Choroid plexus epithelial cell (primary cell): ENCODE data around the gene BRF1.
"Not testable (repeated sequence)": the region's sequence is repeated elsewhere in the genome, so short reads cannot be mapped to it uniquely, and the experiment has no call there.

Experiments
- DNase-seq: peaks from one replicate; pipeline ENCODE4 v3.0.0-alpha.2; 2010; ENCODE audit warnings: low read depth
- H3K4me3 ChIP-seq: 2 replicates; pipeline ENCODE4 v1.5.1; 2011; ENCODE audit warnings: low read depth, mild to moderate bottlenecking, control low read depth, low read length, moderate library complexity
- TF ChIP-seq, protein P1 (sequence below): conservative IDR thresholded peaks from 2 replicates; pipeline ENCODE4 v1.5.1; 2011; ENCODE audit warnings: low read depth, mild to moderate bottlenecking, control low read depth, inconsistent platforms, low read length, moderate library complexity

The BRF1 gene

DNA sequence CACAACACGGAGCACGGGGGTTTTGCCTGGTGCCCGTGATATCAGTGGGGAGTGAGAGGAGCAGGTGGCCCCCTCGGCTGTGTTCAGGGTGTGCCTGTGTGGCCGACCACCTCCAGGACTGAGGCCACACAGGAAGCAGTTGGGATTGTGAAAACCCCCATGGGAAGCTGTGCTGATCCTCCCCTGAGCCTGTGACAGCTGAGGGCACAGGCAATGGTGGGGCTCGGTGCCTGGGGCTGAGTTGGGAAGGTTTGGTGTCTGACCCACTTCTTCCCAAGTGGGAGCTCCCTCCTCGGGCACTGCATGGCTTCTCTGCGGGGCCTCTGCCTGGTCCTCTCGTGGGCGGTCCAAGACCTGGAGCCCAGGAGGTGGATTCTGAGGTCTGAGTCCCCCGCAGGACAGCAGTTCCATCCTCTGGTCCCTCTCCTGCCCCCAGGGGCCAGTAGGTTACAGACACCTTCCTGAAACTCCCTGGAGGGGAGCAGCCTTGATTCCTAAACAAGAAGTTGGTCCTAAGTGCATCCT is 31.6 kb upstream of the BRF1 start:
- DNase-seq, result no peak
- H3K4me3 ChIP-seq, result no peak overlapping the region
- TF ChIP-seq, protein P1, sequence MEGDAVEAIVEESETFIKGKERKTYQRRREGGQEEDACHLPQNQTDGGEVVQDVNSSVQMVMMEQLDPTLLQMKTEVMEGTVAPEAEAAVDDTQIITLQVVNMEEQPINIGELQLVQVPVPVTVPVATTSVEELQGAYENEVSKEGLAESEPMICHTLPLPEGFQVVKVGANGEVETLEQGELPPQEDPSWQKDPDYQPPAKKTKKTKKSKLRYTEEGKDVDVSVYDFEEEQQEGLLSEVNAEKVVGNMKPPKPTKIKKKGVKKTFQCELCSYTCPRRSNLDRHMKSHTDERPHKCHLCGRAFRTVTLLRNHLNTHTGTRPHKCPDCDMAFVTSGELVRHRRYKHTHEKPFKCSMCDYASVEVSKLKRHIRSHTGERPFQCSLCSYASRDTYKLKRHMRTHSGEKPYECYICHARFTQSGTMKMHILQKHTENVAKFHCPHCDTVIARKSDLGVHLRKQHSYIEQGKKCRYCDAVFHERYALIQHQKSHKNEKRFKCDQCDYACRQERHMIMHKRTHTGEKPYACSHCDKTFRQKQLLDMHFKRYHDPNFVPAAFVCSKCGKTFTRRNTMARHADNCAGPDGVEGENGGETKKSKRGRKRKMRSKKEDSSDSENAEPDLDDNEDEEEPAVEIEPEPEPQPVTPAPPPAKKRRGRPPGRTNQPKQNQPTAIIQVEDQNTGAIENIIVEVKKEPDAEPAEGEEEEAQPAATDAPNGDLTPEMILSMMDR, result no peak

DNA sequence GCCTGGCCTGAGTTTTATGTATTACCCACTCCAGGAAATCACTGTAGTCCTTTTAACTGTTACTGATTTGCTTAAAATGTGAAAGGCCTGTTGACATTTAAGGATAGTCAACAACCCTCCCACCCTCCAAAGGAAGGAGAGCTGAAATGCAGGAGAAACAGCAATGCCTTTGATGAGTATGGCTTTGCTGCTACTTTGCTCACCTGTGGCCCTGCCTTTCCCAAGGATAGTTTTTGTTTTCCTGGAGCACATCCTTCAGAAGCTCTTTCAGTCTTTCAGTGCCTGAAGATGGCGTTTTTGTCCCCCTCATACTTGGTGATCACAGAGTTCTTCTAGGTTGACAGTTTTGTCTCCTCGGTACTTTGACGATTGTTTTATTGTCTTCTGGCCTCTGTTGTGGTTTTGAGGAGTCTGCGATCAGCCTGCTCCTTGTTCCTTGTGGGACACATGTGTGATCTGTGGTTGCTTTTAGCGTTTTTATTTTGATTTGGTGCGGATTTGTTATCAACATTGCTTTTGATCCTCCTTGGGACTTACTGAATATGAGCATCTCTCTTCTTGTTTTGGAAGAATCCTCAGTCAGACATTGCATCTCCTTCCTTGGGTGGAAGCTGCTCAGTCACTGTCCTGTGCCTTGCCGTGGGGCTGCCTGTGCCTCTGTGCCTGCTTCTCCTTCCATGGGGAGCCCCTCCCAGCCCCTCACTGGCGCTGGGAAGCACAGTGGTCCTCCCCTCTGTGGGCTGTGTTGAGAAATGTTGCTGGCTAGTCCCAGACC is 31.0 kb upstream of the BRF1 start:
- TF ChIP-seq, protein P1, result no peak

DNA sequence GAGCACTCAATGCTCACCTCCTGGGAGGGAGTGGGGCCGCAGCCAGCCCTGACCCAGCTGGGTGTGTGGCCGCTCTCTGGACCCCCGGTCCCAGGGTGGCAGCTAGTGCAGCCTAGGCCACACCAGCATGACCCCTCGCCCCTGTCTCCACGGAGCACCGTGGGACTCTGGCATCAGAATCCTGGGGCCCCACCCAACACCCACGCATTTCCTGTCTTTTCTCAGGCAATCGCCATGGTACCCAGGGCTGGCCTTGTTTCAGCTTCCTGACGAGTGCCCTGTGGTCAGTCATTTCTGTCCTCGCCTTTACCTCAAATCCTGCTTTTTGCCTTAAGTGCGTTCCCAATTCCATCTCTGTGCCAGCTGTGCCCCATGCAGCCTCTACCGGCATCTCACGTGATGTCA is 29.7 kb upstream of the BRF1 start:
- peak; percentile 33 for DNase-seq
- H3K4me3 ChIP-seq, result no peak overlapping the region
- TF ChIP-seq, protein P1, result no peak

More for the DNA sequence above, 31.0 kb upstream of the BRF1 start:
- H3K4me3 ChIP-seq, result no peak overlapping the region
- no peak for DNase-seq

DNA sequence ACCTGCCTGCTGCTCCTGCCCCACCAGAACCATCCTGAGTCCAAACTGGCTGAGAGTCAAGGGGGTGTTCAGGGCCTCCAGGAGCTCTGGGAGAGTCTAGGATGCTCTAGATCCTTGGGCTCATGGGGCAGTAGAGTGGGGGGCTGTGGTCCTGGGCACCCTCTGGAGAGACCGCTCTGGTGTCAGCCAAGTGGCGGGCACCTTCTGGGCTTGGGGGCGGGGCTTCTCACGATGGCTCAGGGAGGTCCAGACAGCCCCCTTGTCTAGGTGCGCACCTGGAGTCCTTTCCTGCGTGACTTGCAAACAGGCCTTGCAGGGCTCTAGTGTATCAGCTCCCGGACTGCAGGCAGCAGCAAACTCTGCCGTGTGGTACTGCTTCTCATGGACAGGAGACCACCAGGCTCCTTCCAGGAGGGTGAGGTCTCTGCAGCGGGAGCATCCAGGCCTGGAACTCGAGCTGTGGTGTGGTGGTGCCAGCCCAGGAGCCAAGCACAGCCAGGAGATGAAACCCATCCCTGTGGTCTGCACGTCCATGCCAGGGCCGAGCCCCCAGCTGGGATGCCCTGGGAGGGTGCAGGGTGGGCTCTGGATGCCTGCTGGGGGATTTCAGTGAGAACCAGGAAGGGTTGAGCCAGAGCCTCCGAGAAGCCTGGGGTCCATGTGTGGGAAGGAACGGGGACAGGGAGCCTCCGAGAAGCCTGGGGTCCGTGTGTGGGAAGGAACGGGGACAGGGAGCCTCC is 28.8 kb upstream of the BRF1 start:
- TF ChIP-seq, protein P1, result no peak
- no peak for DNase-seq
- no peak overlapping the region for H3K4me3 ChIP-seq

DNA sequence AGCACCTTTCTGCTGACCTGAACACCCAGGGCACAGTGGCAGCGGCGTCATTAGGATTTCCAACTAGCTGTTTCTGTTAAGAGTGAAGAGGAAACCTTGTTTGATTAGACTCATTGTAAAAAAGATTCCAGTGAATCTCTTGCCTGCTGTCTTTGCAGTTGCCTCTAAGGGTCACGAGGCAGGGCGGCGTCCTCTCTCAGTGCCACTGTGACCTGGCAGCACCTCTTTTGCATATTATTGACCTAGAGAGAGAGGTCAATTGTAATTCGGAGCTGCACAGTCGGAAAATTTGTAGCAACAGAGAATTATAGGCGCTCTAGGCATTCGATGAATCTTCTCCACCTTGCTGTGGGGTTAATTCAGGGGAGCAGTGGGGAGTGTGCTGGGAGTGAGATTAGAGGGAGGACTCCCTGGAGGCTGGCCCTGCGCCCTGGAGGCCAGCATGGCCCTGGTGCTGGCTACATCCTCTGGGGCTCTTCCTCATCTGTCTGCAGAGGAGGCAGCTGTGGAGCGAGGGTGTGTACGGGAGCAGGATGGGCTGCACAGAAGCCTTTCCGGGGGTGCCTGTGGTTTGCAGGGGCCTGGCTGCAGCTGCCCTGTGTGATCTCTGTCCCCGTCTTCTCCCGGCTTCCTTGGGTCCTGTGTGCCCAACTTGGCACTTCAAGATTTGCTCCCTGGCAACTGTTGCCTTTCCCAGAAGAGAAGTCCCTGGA is 28.0 kb upstream of the BRF1 start:
- no peak overlapping the region for H3K4me3 ChIP-seq
- no peak for DNase-seq
- TF ChIP-seq, protein P1, result no peak

DNA sequence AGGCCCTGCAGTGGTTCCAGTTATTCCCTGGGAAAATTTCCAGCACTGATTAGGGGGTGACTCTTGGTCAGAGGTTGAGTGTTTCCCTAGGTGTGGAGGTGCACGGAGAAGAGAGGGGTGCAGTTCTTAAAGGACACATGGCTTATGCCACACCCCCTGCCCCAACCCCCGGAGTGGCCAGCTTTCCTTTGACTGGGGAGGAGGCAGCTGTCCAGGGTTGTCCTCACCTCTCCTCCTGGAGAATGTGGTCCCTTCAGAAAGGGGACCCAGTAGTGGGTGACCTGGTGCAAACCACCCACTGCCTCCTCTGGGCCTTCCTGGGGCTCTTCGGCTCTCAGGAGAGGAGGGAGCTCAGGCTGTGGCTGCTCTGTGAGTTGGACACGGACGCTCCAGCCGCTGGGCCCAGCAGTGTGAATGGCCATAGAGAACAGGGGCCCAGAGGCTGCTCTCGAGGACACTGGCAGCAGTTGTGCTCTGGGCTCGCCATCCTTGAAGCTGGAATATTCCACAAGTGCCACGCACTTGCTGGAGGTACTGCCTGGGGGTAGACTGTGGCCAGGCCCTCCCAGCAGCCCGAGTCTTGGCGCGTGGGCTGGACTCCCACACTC is 27.4 kb upstream of the BRF1 start:
- H3K4me3 ChIP-seq, result no peak overlapping the region
- DNase-seq, result no peak
- TF ChIP-seq, protein P1, result no peak

DNA sequence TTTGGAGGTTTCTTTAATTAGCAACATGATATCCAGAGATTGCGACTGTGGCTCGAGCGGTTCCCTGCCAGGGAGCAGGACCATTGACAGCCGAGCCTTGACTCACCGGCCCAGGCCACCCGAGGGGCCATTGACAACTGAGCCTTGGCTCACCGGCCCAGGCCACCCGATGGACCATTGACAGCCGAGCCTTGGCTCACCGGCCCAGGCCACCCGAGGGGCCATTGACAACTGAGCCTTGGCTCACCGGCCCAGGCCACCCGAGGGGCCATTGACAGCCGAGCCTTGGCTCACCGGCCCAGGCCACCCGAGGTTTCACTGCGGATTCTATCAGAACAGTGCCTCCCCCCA is 26.9 kb upstream of the BRF1 start:
- H3K4me3 ChIP-seq, DNase-seq: not testable (repeated sequence)
